Measurements from ENCODE around the gene NDC80. TPM values are rescaled to one million over a fixed set of nuclear protein-coding genes. Genes with fewer than 3 reads are reported as not detected.
"Not testable (repeated sequence)": the region's sequence is repeated elsewhere in the genome, so short reads cannot be mapped to it uniquely, and the experiment has no call there.

The NDC80 gene
- 2.5 TPM for polyA plus RNA-seq

- peak within 1 kb of the TSS; percentile 98 to 100 (median 99) for H3K4me3 Mint-ChIP-seq
- no peaks in the 10 kb centered on the region for H3K9me3 Mint-ChIP-seq
- peaks cover 36 to 58% (median 37%) of the 10 kb centered on the region in 3 donors for H3K4me1 Mint-ChIP-seq
- H3K27ac Mint-ChIP-seq: peak within 1 kb of the TSS; percentile 97 to 99 (median 98)
- no peaks in the 10 kb centered on the region for H3K27me3 Mint-ChIP-seq
- peaks cover 3% of the 10 kb centered on the region for H3K36me3 Mint-ChIP-seq
Measured at GRCh38 chr18:2571200-2572170, at the start of gene NDC80, which contains the start of gene METTL4. NDC80 (plus strand) TSS chr18:2571557; CDS start chr18:2572986, 1,429 bp downstream. METTL4 (minus strand) TSS chr18:2571505; CDS start chr18:2567216, 4,289 bp downstream.

- H3K9me3 Mint-ChIP-seq: no peaks in the 10 kb centered on the region
- peaks cover 3% of the 10 kb centered on the region for H3K36me3 Mint-ChIP-seq
- no peak overlapping the region for H3K27ac Mint-ChIP-seq
- peaks cover 0 to 2% (median 2%) of the 10 kb centered on the region in 3 donors for H3K4me1 Mint-ChIP-seq
- no peak overlapping the region for H3K4me3 Mint-ChIP-seq
- peaks cover 2% of the 10 kb centered on the region for H3K27me3 Mint-ChIP-seq
Measured at GRCh38 chr18:2522112-2522511, 49.2 kb upstream of the NDC80 start.

GRCh38 chr18:2524794-2525198 is 46.6 kb upstream of the NDC80 start:
- H3K9me3 Mint-ChIP-seq, H3K27ac Mint-ChIP-seq, H3K36me3 Mint-ChIP-seq, H3K27me3 Mint-ChIP-seq, H3K4me1 Mint-ChIP-seq, H3K4me3 Mint-ChIP-seq: not testable (repeated sequence)

GRCh38 chr18:2526329-2526728 is 45.0 kb upstream of the NDC80 start:
- H3K4me3 Mint-ChIP-seq: no peak overlapping the region
- H3K27ac Mint-ChIP-seq: no peak overlapping the region
- peaks cover 8% of the 10 kb centered on the region for H3K36me3 Mint-ChIP-seq
- peaks cover 0 to 5% (median 0%) of the 10 kb centered on the region in 3 donors for H3K9me3 Mint-ChIP-seq
- peaks cover 0 to 8% (median 5%) of the 10 kb centered on the region in 3 donors for H3K4me1 Mint-ChIP-seq
- peaks cover 2% of the 10 kb centered on the region for H3K27me3 Mint-ChIP-seq

GRCh38 chr18:2529154-2529553 is 42.2 kb upstream of the NDC80 start:
- Mint-ChIP-seq H3K36me3 (peaks cover 18% of the 10 kb centered on the region), H3K27me3 (no peaks in the 10 kb centered on the region), H3K9me3 (peaks cover 0 to 5% (median 0%) of the 10 kb centered on the region in 3 donors), H3K4me1 (peaks cover 3 to 9% (median 7%) of the 10 kb centered on the region in 3 donors), H3K27ac (no peak overlapping the region), H3K4me3 (no peak overlapping the region)

- Mint-ChIP-seq H3K36me3 (peaks cover 18% of the 10 kb centered on the region), H3K4me1 (peaks cover 19 to 30% (median 29%) of the 10 kb centered on the region in 3 donors), H3K27ac (no peak overlapping the region), H3K27me3 (no peaks in the 10 kb centered on the region), H3K4me3 (no peak overlapping the region), H3K9me3 (peaks cover 0 to 5% (median 0%) of the 10 kb centered on the region in 3 donors)
Measured at GRCh38 chr18:2531751-2532150, 39.6 kb upstream of the NDC80 start.

- H3K36me3 Mint-ChIP-seq: peaks cover 18% of the 10 kb centered on the region
- H3K4me1 Mint-ChIP-seq: peaks cover 20 to 30% (median 29%) of the 10 kb centered on the region in 3 donors
- H3K27ac Mint-ChIP-seq: no peak overlapping the region
- no peak overlapping the region for H3K4me3 Mint-ChIP-seq
- H3K9me3 Mint-ChIP-seq: peaks cover 0 to 5% (median 0%) of the 10 kb centered on the region in 3 donors
- H3K27me3 Mint-ChIP-seq: no peaks in the 10 kb centered on the region
Measured at GRCh38 chr18:2532797-2533196, 38.6 kb upstream of the NDC80 start.

- Mint-ChIP-seq H3K27me3 (no peaks in the 10 kb centered on the region), H3K27ac (peak overlapping the region in 2 of 3 donors; percentile 32 to 86), H3K36me3 (peaks cover 14% of the 10 kb centered on the region), H3K4me1 (peaks cover 20 to 30% (median 29%) of the 10 kb centered on the region in 3 donors), H3K4me3 (peak overlapping the region in 2 of 4 donors; percentile 65 to 77), H3K9me3 (peaks cover 0 to 5% (median 0%) of the 10 kb centered on the region in 3 donors)
Measured at GRCh38 chr18:2534906-2535305, 36.5 kb upstream of the NDC80 start.

- peaks cover 14% of the 10 kb centered on the region for H3K36me3 Mint-ChIP-seq
- peaks cover 20 to 30% (median 29%) of the 10 kb centered on the region in 3 donors for H3K4me1 Mint-ChIP-seq
- H3K27ac Mint-ChIP-seq: peak overlapping the region in 2 of 3 donors; percentile 32 to 86
- H3K9me3 Mint-ChIP-seq: peaks cover 0 to 5% (median 0%) of the 10 kb centered on the region in 3 donors
- H3K27me3 Mint-ChIP-seq: no peaks in the 10 kb centered on the region
- peak overlapping the region in 2 of 4 donors; percentile 65 to 77 for H3K4me3 Mint-ChIP-seq
Measured at GRCh38 chr18:2535419-2535910, 35.9 kb upstream of the NDC80 start.

- H3K27me3 Mint-ChIP-seq: no peaks in the 10 kb centered on the region
- no peaks in the 10 kb centered on the region for H3K9me3 Mint-ChIP-seq
- H3K27ac Mint-ChIP-seq: peak overlapping the region in 1 of 3 donors; percentile 0
- peaks cover 17 to 30% (median 24%) of the 10 kb centered on the region in 3 donors for H3K4me1 Mint-ChIP-seq
- peak overlapping the region in 2 of 4 donors; percentile 65 to 77 for H3K4me3 Mint-ChIP-seq
- peaks cover 13% of the 10 kb centered on the region for H3K36me3 Mint-ChIP-seq
Measured at GRCh38 chr18:2536063-2536462, 35.3 kb upstream of the NDC80 start.

- no peaks in the 10 kb centered on the region for H3K9me3 Mint-ChIP-seq
- no peaks in the 10 kb centered on the region for H3K27me3 Mint-ChIP-seq
- peaks cover 13% of the 10 kb centered on the region for H3K36me3 Mint-ChIP-seq
- peak overlapping the region in 1 of 3 donors; percentile 0 for H3K27ac Mint-ChIP-seq
- no peak overlapping the region for H3K4me3 Mint-ChIP-seq
- H3K4me1 Mint-ChIP-seq: peaks cover 17 to 30% (median 24%) of the 10 kb centered on the region in 3 donors
Measured at GRCh38 chr18:2536493-2536892, 34.9 kb upstream of the NDC80 start.

GRCh38 chr18:2537296-2537695 is 34.1 kb upstream of the NDC80 start:
- Mint-ChIP-seq H3K4me1 (peaks cover 19 to 30% (median 25%) of the 10 kb centered on the region in 3 donors), H3K36me3 (peaks cover 11% of the 10 kb centered on the region), H3K9me3 (no peaks in the 10 kb centered on the region), H3K27me3 (no peaks in the 10 kb centered on the region), H3K27ac (no peak overlapping the region), H3K4me3 (no peak overlapping the region)

- Mint-ChIP-seq H3K27ac (no peak overlapping the region), H3K27me3 (no peaks in the 10 kb centered on the region), H3K4me3 (no peak overlapping the region), H3K9me3 (no peaks in the 10 kb centered on the region), H3K36me3 (peaks cover 7% of the 10 kb centered on the region), H3K4me1 (peaks cover 23 to 30% (median 29%) of the 10 kb centered on the region in 3 donors)
Measured at GRCh38 chr18:2538236-2538635, 33.1 kb upstream of the NDC80 start.

- Mint-ChIP-seq H3K36me3 (peaks cover 2% of the 10 kb centered on the region), H3K9me3 (no peaks in the 10 kb centered on the region), H3K4me1 (peaks cover 26 to 33% (median 26%) of the 10 kb centered on the region in 3 donors), H3K4me3 (no peak overlapping the region), H3K27ac (no peak overlapping the region), H3K27me3 (no peaks in the 10 kb centered on the region)
Measured at GRCh38 chr18:2538844-2539243, 32.5 kb upstream of the NDC80 start.

- no peak overlapping the region for H3K4me3 Mint-ChIP-seq
- no peak overlapping the region for H3K27ac Mint-ChIP-seq
- no peaks in the 10 kb centered on the region for H3K36me3 Mint-ChIP-seq
- peaks cover 9 to 17% (median 13%) of the 10 kb centered on the region in 3 donors for H3K4me1 Mint-ChIP-seq
- H3K27me3 Mint-ChIP-seq: no peaks in the 10 kb centered on the region
- H3K9me3 Mint-ChIP-seq: no peaks in the 10 kb centered on the region
Measured at GRCh38 chr18:2540575-2540974, 30.8 kb upstream of the NDC80 start.
